SH-SY5Y (cell line): ENCODE data around the gene OGFOD2.

Experiments used
- GATA2 ChIP-seq: IDR thresholded peaks from 2 replicates; pipeline ENCODE4 v1.6.1; 2011; ENCODE audit warnings: mild to moderate bottlenecking, low read depth, low read length
- GATA3 ChIP-seq: IDR thresholded peaks from 2 replicates; pipeline ENCODE4 v1.6.1; 2011; ENCODE audit warnings: low read depth, mild to moderate bottlenecking, low read length, moderate library complexity

- TF ChIP-seq GATA2 (no peak), GATA3 (no peak)
Observed at GRCh38 chr12:122961531-122962329, 13.3 kb upstream of the OGFOD2 start.
